ENCODE measurements around the gene EFCAB5. TPM values are rescaled to one million over a fixed set of nuclear protein-coding genes. Genes with fewer than 3 reads are reported as not detected.
"Not testable (repeated sequence)": the region's sequence is repeated elsewhere in the genome, so short reads cannot be mapped to it uniquely, and the experiment has no call there.

Gene EFCAB5
- total RNA-seq, 1 donor from 2014 or later = 0.26 TPM

DNA sequence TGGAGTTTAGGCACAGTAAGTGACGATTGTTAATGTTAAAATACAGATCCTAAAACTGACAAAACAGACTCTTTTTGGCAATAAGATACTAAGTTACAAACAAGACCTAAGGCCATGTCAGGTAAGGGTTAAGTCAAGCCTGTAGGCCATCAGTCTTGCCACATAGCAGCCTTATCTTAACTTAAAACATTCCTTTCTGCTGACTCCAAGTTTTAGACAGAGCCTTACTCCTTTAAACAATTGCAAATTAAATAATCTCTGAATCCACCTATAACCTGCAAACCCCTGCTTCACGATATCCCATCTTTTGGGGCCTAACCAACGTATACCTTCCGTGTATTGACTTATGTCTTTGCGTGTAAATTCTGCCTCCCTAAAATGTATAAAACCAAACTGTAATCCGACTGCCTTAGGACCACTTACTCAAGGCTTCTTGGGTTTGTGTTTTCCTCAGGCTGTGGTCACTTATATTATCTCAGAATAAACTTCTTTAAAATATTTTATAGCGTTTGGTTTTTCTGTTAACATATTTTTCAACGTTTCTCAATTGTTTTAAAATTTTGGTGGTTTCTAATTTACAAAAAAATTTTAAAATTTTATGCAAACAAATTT is 64.4 kb downstream of the EFCAB5 start:
- Mint-ChIP-seq H3K4me3 (ENCODE audit: unreplicated experiment) (no peak overlapping the region), H3K36me3 (ENCODE audit: low read depth, unreplicated experiment) (no peaks in the 10 kb centered on the region), H3K27ac (ENCODE audit: unreplicated experiment) (no peak overlapping the region), H3K27me3 (ENCODE audit: unreplicated experiment) (no peaks in the 10 kb centered on the region), H3K4me1 (ENCODE audit: unreplicated experiment) (no peaks in the 10 kb centered on the region), H3K9me3 (ENCODE audit: unreplicated experiment) (no peaks in the 10 kb centered on the region)
- TF ChIP-seq CTCF (IDR thresholded peaks at IDR 0.05; ENCODE audit: unreplicated experiment) = no peak
- DNase-seq (ENCODE audit: low spot score) = no peak

GRCh38 chr17:30011934-30012333 is 70.5 kb downstream of the EFCAB5 start:
- not testable (repeated sequence) for H3K27me3 Mint-ChIP-seq (ENCODE audit: unreplicated experiment); DNase-seq (ENCODE audit: low spot score)

DNA sequence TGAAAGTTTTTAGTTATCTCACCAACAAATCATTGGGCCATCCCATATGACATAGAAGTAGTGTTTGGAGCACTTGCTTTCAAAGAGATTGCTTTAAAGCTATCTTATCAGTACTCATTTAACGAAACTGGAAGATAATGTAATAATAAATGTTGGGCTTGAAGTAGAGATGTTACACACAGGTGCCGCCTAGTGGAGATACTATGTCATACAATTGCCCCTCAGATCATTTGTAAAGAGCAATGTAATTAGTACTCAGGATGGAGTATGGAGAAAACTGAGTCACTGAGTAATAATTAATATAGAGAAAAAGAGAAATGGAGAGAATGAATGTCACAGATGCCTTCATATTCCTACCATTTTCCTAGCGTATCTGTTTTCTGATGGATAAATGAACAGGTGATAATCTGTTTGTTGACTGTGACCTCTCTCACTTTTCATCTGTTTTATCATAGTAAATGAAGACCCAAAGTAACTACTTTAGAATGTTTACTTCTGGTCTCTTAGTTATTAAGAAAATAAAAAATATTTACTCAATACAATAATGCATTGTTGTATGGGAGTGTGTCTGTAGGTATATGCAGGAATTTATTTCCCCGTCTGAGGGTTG is 80.4 kb downstream of the EFCAB5 start:
- Mint-ChIP-seq H3K36me3 (ENCODE audit: low read depth, unreplicated experiment) (no peaks in the 10 kb centered on the region), H3K27ac (ENCODE audit: unreplicated experiment) (no peak overlapping the region), H3K27me3 (ENCODE audit: unreplicated experiment) (no peaks in the 10 kb centered on the region), H3K9me3 (ENCODE audit: unreplicated experiment) (no peaks in the 10 kb centered on the region), H3K4me1 (ENCODE audit: unreplicated experiment) (peaks cover 10% of the 10 kb centered on the region), H3K4me3 (ENCODE audit: unreplicated experiment) (no peak overlapping the region)
- TF ChIP-seq CTCF (IDR thresholded peaks at IDR 0.05; ENCODE audit: unreplicated experiment) = peak; percentile 83
- peak; percentile 30 for DNase-seq (ENCODE audit: low spot score)

More at GRCh38 chr17:30011934-30012333, 70.5 kb downstream of the EFCAB5 start:
- H3K27ac Mint-ChIP-seq (ENCODE audit: unreplicated experiment); H3K9me3 Mint-ChIP-seq (ENCODE audit: unreplicated experiment); H3K4me3 Mint-ChIP-seq (ENCODE audit: unreplicated experiment); H3K4me1 Mint-ChIP-seq (ENCODE audit: unreplicated experiment); H3K36me3 Mint-ChIP-seq (ENCODE audit: low read depth, unreplicated experiment): not testable (repeated sequence)

DNA sequence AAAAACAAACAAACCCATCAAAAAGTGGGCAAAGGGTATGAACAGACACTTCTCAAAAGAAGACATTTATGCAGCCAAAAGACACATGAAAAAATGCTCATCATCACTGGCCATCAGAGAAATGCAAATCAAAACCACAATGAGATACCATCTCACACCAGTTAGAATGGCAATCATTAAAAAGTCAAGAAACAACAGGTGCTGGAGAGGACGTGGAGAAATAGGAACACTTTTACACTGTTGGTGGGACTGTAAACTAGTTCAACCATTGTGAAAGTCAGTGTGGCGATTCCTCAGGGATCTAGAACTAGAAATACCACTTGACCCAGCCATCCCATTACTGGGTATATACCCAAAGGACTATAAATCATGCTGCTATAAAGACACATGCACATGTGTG is 83.9 kb downstream of the EFCAB5 start:
- H3K4me3 Mint-ChIP-seq (ENCODE audit: unreplicated experiment); DNase-seq (ENCODE audit: low spot score); H3K27ac Mint-ChIP-seq (ENCODE audit: unreplicated experiment); H3K4me1 Mint-ChIP-seq (ENCODE audit: unreplicated experiment); H3K36me3 Mint-ChIP-seq (ENCODE audit: low read depth, unreplicated experiment); H3K27me3 Mint-ChIP-seq (ENCODE audit: unreplicated experiment); H3K9me3 Mint-ChIP-seq (ENCODE audit: unreplicated experiment): not testable (repeated sequence)

DNA sequence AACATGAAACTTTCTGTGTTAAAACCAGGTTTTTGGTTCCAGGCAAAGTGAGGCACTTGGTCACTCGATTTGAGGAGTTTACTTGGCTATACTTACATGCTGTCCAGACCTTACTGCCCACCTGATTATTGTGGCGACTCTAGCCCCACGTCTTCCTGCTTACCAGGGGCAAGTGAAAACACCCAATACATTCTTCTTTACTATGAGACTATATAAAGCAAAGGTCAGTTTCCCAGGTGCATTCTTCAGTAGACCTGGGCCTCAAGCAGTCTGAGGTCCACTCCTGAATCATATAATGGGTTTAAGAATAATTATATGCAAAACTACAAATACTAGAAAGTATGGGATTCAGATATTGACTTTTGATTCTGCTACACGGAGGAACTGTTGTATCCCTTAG is 86.2 kb downstream of the EFCAB5 start:
- Mint-ChIP-seq H3K4me3 (ENCODE audit: unreplicated experiment) (no peak overlapping the region), H3K36me3 (ENCODE audit: low read depth, unreplicated experiment) (no peaks in the 10 kb centered on the region), H3K27me3 (ENCODE audit: unreplicated experiment) (no peaks in the 10 kb centered on the region), H3K27ac (ENCODE audit: unreplicated experiment) (no peak overlapping the region), H3K9me3 (ENCODE audit: unreplicated experiment) (no peaks in the 10 kb centered on the region), H3K4me1 (ENCODE audit: unreplicated experiment) (no peaks in the 10 kb centered on the region)
- no peak for TF ChIP-seq CTCF (IDR thresholded peaks at IDR 0.05; ENCODE audit: unreplicated experiment)
- no peak for DNase-seq (ENCODE audit: low spot score)

- no peak overlapping the region for H3K27ac Mint-ChIP-seq (ENCODE audit: unreplicated experiment)
- no peak for TF ChIP-seq CTCF (IDR thresholded peaks at IDR 0.05; ENCODE audit: unreplicated experiment)
- no peak for DNase-seq (ENCODE audit: low spot score)
- H3K9me3 Mint-ChIP-seq (ENCODE audit: unreplicated experiment) = no peaks in the 10 kb centered on the region
- no peak overlapping the region for H3K4me3 Mint-ChIP-seq (ENCODE audit: unreplicated experiment)
- H3K27me3 Mint-ChIP-seq (ENCODE audit: unreplicated experiment) = no peaks in the 10 kb centered on the region
- no peaks in the 10 kb centered on the region for H3K4me1 Mint-ChIP-seq (ENCODE audit: unreplicated experiment)
- H3K36me3 Mint-ChIP-seq (ENCODE audit: low read depth, unreplicated experiment) = no peaks in the 10 kb centered on the region
Measured at GRCh38 chr17:30031214-30031869, 89.9 kb downstream of the EFCAB5 start.
